ENCODE results near the gene RCAN1. TPM values are rescaled to one million over a fixed set of nuclear protein-coding genes. Genes with fewer than 3 reads are reported as not detected.

Gene RCAN1
- total RNA-seq, 1 experiment from 2014 or later, result 13.5 TPM

- TF ChIP-seq POLR2AphosphoS5 (IDR thresholded peaks at IDR 0.05; ENCODE audit: low read depth, low read length), result no peak
- no peak for TF ChIP-seq SIN3A (IDR thresholded peaks at IDR 0.05; ENCODE audit: borderline replicate concordance, insufficient read depth, low read depth, low read length)
- TF ChIP-seq, protein P1, sequence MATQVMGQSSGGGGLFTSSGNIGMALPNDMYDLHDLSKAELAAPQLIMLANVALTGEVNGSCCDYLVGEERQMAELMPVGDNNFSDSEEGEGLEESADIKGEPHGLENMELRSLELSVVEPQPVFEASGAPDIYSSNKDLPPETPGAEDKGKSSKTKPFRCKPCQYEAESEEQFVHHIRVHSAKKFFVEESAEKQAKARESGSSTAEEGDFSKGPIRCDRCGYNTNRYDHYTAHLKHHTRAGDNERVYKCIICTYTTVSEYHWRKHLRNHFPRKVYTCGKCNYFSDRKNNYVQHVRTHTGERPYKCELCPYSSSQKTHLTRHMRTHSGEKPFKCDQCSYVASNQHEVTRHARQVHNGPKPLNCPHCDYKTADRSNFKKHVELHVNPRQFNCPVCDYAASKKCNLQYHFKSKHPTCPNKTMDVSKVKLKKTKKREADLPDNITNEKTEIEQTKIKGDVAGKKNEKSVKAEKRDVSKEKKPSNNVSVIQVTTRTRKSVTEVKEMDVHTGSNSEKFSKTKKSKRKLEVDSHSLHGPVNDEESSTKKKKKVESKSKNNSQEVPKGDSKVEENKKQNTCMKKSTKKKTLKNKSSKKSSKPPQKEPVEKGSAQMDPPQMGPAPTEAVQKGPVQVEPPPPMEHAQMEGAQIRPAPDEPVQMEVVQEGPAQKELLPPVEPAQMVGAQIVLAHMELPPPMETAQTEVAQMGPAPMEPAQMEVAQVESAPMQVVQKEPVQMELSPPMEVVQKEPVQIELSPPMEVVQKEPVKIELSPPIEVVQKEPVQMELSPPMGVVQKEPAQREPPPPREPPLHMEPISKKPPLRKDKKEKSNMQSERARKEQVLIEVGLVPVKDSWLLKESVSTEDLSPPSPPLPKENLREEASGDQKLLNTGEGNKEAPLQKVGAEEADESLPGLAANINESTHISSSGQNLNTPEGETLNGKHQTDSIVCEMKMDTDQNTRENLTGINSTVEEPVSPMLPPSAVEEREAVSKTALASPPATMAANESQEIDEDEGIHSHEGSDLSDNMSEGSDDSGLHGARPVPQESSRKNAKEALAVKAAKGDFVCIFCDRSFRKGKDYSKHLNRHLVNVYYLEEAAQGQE (IDR thresholded peaks at IDR 0.05; ENCODE audit: insufficient read depth in 1 of 2, low read depth in 2 of 2, low read length in 1 of 2), result no peak
- no peak for TF ChIP-seq TCF7L2 (IDR thresholded peaks at IDR 0.05; ENCODE audit: low read depth, low read length)
- TF ChIP-seq, protein P2, sequence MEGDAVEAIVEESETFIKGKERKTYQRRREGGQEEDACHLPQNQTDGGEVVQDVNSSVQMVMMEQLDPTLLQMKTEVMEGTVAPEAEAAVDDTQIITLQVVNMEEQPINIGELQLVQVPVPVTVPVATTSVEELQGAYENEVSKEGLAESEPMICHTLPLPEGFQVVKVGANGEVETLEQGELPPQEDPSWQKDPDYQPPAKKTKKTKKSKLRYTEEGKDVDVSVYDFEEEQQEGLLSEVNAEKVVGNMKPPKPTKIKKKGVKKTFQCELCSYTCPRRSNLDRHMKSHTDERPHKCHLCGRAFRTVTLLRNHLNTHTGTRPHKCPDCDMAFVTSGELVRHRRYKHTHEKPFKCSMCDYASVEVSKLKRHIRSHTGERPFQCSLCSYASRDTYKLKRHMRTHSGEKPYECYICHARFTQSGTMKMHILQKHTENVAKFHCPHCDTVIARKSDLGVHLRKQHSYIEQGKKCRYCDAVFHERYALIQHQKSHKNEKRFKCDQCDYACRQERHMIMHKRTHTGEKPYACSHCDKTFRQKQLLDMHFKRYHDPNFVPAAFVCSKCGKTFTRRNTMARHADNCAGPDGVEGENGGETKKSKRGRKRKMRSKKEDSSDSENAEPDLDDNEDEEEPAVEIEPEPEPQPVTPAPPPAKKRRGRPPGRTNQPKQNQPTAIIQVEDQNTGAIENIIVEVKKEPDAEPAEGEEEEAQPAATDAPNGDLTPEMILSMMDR (IDR thresholded peaks at IDR 0.05), result no peak
- no TSS peak for BruUV-seq (replicated peaks)
- Histone ChIP-seq H3K36me3 (ENCODE audit: control insufficient read depth, insufficient read depth, low read length) (no peaks in the 10 kb centered on the region), H3K27me3 (ENCODE audit: control insufficient read depth, insufficient read depth, low read length) (no peaks in the 10 kb centered on the region), H3K4me1 (ENCODE audit: control insufficient read depth, insufficient read depth, low read length) (no peaks in the 10 kb centered on the region), H3K27ac (ENCODE audit: low read length) (no peak overlapping the region), H3K4me3 (ENCODE audit: low read depth in 2 of 2, low read length in 2 of 2) (no peak overlapping the region), H3K9me3 (ENCODE audit: control insufficient read depth, insufficient read depth, low read depth, low read length) (no peaks in the 10 kb centered on the region)
- ChIA-PET CTCF (no interaction called here), POLR2A (interaction anchor here (0.6 kb wide), 1 partner anchor 101 kb away, joined by 3 read pairs; no protein-coding TSS in a partner anchor)
- ATAC-seq, result no peak
- in situ Hi-C loops (cut with HindIII; ENCODE audit: low pct_unique_long_range_greater_than_20kb, low sequenced_read_pairs), result no loop called here
- no peak for DNase-seq (ENCODE audit: low read depth, low spot score)
- intact Hi-C loops (cut with micrococcal nuclease; ENCODE audit: unreplicated experiment), result no loop called here
These were observed 10.4 kb downstream of the RCAN1 start for GRCh38 chr21:34604556-34604955.

- no peak for DNase-seq (ENCODE audit: low read depth, low spot score)
- no peak for ATAC-seq
- BruUV-seq (replicated peaks), result no TSS peak
- Histone ChIP-seq H3K4me3 (ENCODE audit: low read depth in 2 of 2, low read length in 2 of 2) (no peak overlapping the region), H3K27ac (ENCODE audit: low read length) (no peak overlapping the region), H3K36me3 (ENCODE audit: control insufficient read depth, insufficient read depth, low read length) (no peaks in the 10 kb centered on the region), H3K27me3 (ENCODE audit: control insufficient read depth, insufficient read depth, low read length) (no peaks in the 10 kb centered on the region), H3K9me3 (ENCODE audit: control insufficient read depth, insufficient read depth, low read depth, low read length) (no peaks in the 10 kb centered on the region), H3K4me1 (ENCODE audit: control insufficient read depth, insufficient read depth, low read length) (no peaks in the 10 kb centered on the region)
- POLR2A ChIA-PET, result no interaction called here
- TF ChIP-seq POLR2AphosphoS5 (IDR thresholded peaks at IDR 0.05; ENCODE audit: low read depth, low read length) (no peak), SIN3A (IDR thresholded peaks at IDR 0.05; ENCODE audit: borderline replicate concordance, insufficient read depth, low read depth, low read length) (no peak), TCF7L2 (IDR thresholded peaks at IDR 0.05; ENCODE audit: low read depth, low read length) (no peak)
- TF ChIP-seq, protein P1 (IDR thresholded peaks at IDR 0.05; ENCODE audit: insufficient read depth in 1 of 2, low read depth in 2 of 2, low read length in 1 of 2), result no peak
- TF ChIP-seq, protein P2 (IDR thresholded peaks at IDR 0.05), result no peak
- CTCF ChIA-PET, result interaction anchor here (0.7 to 1.5 kb wide), 5 partner anchors 9 to 242 kb away, joined by 3 to 9 read pairs (median 3); no protein-coding TSS in a partner anchor
- in situ Hi-C loops (cut with HindIII; ENCODE audit: low pct_unique_long_range_greater_than_20kb, low sequenced_read_pairs) (no loop called here), intact Hi-C loops (cut with micrococcal nuclease; ENCODE audit: unreplicated experiment) (no loop called here)
These were observed 11.2 kb downstream of the RCAN1 start for GRCh38 chr21:34603710-34604057.
